WTC11 (cell line): ENCODE measurements around the gene CTTN. TPM values are rescaled to one million over a fixed set of nuclear protein-coding genes. Genes with fewer than 3 reads are reported as not detected.
A peak's percentile ranks its signal among the peaks of the same experiment; 100 is the strongest.

Experiments used
- ATAC-seq: fragments of 200-7000 bp; cut with Tn5 transposase; 2 replicates; pipeline ENCODE4 v1.10.0; 2021; ENCODE audit warnings: mild to moderate bottlenecking, moderate library complexity
- CTCF ChIA-PET: fragments of 300-600 bp; sonication (Branson Sonifier 250); formaldehyde crosslinking; loops from one replicate; lab custom pipeline; 2021; ENCODE audit warnings: antibody characterized with exemption; lab: Charles Lee
- POLR2A ChIA-PET: fragments of 350-600 bp; sonication (Branson Sonifier 250); formaldehyde crosslinking; loops from one replicate; lab custom pipeline; 2021; ENCODE audit warnings: antibody characterized with exemption; lab: Charles Lee
- DNase-seq: peaks from one replicate; pipeline ENCODE4 v3.0.0; 2021; ENCODE audit warnings: low spot score
- H3K27ac Mint-ChIP-seq: 2 replicates; pipeline ENCODE4 v1.8.0; 2021; ENCODE audit warnings: mixed read lengths
- H3K27me3 Mint-ChIP-seq: 2 replicates; pipeline ENCODE4 v1.8.0; 2021; ENCODE audit warnings: low read depth, mild to moderate bottlenecking, moderate library complexity, mixed read lengths
- H3K36me3 Mint-ChIP-seq: 2 replicates; pipeline ENCODE4 v1.8.0; 2021; ENCODE audit warnings: mixed read lengths
- H3K4me1 Mint-ChIP-seq: 2 replicates; pipeline ENCODE4 v1.8.0; 2022; ENCODE audit warnings: mixed read lengths
- H3K4me3 Mint-ChIP-seq: 2 replicates; pipeline ENCODE4 v1.8.0; 2021; ENCODE audit warnings: mild to moderate bottlenecking, moderate library complexity, mixed read lengths
- H3K9me3 Mint-ChIP-seq: 2 replicates; pipeline ENCODE4 v1.8.0; 2021; ENCODE audit warnings: mixed read lengths
- ETV6 ChIP-seq: sonication (generic); formaldehyde crosslinking; IDR thresholded peaks from 2 replicates; pipeline ENCODE4 v1.8.1; 2022; ENCODE audit warnings: mild to moderate bottlenecking, missing genetic modification reagents
- GABPB1 ChIP-seq: sonication (generic); formaldehyde crosslinking; IDR thresholded peaks from 2 replicates; pipeline ENCODE4 v1.8.1; 2023; ENCODE audit warnings: mild to moderate bottlenecking, missing genetic modification reagents
- IRF2 ChIP-seq: sonication (generic); formaldehyde crosslinking; IDR thresholded peaks from 2 replicates; pipeline ENCODE4 v1.8.0; 2022; ENCODE audit warnings: low read depth, missing genetic modification reagents, borderline replicate concordance
- NFATC4 ChIP-seq: fragments of 250-450 bp; sonication (Bioruptor Pico); IDR thresholded peaks from 2 replicates; pipeline ENCODE4 v1.9.0; 2021; ENCODE audit warnings: mild to moderate bottlenecking
- NFYB ChIP-seq: sonication (generic); formaldehyde crosslinking; conservative IDR thresholded peaks from 2 replicates; pipeline ENCODE4 v1.8.0; 2022; ENCODE audit warnings: low read depth, missing genetic modification reagents
- NR2C2 ChIP-seq: sonication (generic); formaldehyde crosslinking; IDR thresholded peaks from 2 replicates; pipeline ENCODE4 v1.8.0; 2022; ENCODE audit warnings: mild to moderate bottlenecking, missing genetic modification reagents
- SMAD4 ChIP-seq: sonication (generic); formaldehyde crosslinking; IDR thresholded peaks from 2 replicates; pipeline ENCODE4 v1.8.0; 2022; ENCODE audit warnings: mild to moderate bottlenecking, missing genetic modification reagents
- ZNF263 ChIP-seq: sonication (generic); formaldehyde crosslinking; IDR thresholded peaks from 2 replicates; pipeline ENCODE4 v1.8.1; 2022; ENCODE audit warnings: low read depth, mild to moderate bottlenecking, moderate library complexity, missing genetic modification reagents
- total RNA-seq: library from RNA; stranded (reverse); gene quantifications from 3 replicates; pipeline ENCODE4 v1.2.3, GENCODE V29; 2021
- TF ChIP-seq, protein P1 (sequence below): fragments of 250-450 bp; sonication (Bioruptor Pico); IDR thresholded peaks from 2 replicates; pipeline ENCODE4 v1.8.0; 2021; ENCODE audit warnings: mild to moderate bottlenecking
- TF ChIP-seq, protein P2 (sequence below): sonication (generic); formaldehyde crosslinking; IDR thresholded peaks from 2 replicates; pipeline ENCODE4 v1.8.1; 2023; ENCODE audit warnings: mild to moderate bottlenecking, missing genetic modification reagents, borderline replicate concordance
- TF ChIP-seq, protein P3 (sequence below): sonication (generic); formaldehyde crosslinking; IDR thresholded peaks from 2 replicates; pipeline ENCODE4 v1.8.1; 2022; ENCODE audit warnings: mild to moderate bottlenecking, missing genetic modification reagents, moderate library complexity, borderline replicate concordance
- TF ChIP-seq, protein P4 (sequence below): sonication (generic); formaldehyde crosslinking; IDR thresholded peaks from 2 replicates; pipeline ENCODE4 v1.8.1; 2023; ENCODE audit warnings: mild to moderate bottlenecking, missing genetic modification reagents
- TF ChIP-seq, protein P5 (sequence below): sonication (generic); formaldehyde crosslinking; conservative IDR thresholded peaks from 2 replicates; pipeline ENCODE4 v1.8.1; 2023; ENCODE audit warnings: mild to moderate bottlenecking, low read depth, missing genetic modification reagents, moderate library complexity
- TF ChIP-seq, protein P6 (sequence below): fragments of 250-450 bp; sonication (Bioruptor Pico); IDR thresholded peaks from 2 replicates; pipeline ENCODE4 v1.9.0; 2021; ENCODE audit warnings: mild to moderate bottlenecking
- TF ChIP-seq, protein P7 (sequence below): sonication (generic); formaldehyde crosslinking; IDR thresholded peaks from 2 replicates; pipeline ENCODE4 v1.8.0; 2023; ENCODE audit warnings: missing genetic modification reagents
- TF ChIP-seq, protein P8 (sequence below): sonication (generic); formaldehyde crosslinking; IDR thresholded peaks from 2 replicates; pipeline ENCODE4 v1.8.0; 2023; ENCODE audit warnings: mild to moderate bottlenecking, missing genetic modification reagents
- TF ChIP-seq, protein P9 (sequence below): sonication (generic); formaldehyde crosslinking; conservative IDR thresholded peaks from 2 replicates; pipeline ENCODE4 v1.8.1; 2022; ENCODE audit warnings: mild to moderate bottlenecking, missing genetic modification reagents
- TF ChIP-seq, protein P10 (sequence below): sonication (generic); formaldehyde crosslinking; IDR thresholded peaks from 2 replicates; pipeline ENCODE4 v1.8.0; 2022; ENCODE audit warnings: mild to moderate bottlenecking, missing genetic modification reagents

Gene CTTN
- total RNA-seq, 1 experiment from 2014 or later, result 281 TPM

DNA sequence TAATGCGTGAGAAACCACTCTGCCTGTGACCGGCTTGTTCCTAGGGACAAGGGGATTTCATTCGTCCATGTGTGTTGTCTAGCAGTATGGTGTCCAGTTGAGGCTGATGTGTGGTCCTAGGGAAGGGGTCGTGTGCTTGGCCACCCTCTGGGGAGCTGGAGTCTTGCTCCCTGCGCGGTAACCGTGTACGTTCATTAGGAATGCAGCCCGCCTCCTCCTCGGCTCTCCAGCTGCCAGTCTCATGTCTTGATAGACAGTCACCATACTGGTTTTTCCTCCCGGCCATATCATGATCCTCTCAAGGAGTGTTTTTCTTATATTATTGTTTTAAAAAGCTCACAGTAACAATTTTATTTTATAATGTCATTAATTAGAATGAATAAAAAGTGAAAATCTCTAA is 5.9 kb downstream of the CTTN start:
- ChIA-PET POLR2A (no interaction called here), CTCF (no interaction called here)
- no peak overlapping the region for H3K4me3 Mint-ChIP-seq
- no peak for ATAC-seq
- H3K27ac Mint-ChIP-seq, result peak overlapping the region; percentile 63; the same call in 1 of the 2 replicates
- H3K9me3 Mint-ChIP-seq, result no peaks in the 10 kb centered on the region
- H3K27me3 Mint-ChIP-seq, result no peaks in the 10 kb centered on the region
- peaks cover 26% of the 10 kb centered on the region for H3K4me1 Mint-ChIP-seq
- H3K36me3 Mint-ChIP-seq, result peaks cover 28% of the 10 kb centered on the region
- DNase-seq, result no peak
- TF ChIP-seq, protein P1, sequence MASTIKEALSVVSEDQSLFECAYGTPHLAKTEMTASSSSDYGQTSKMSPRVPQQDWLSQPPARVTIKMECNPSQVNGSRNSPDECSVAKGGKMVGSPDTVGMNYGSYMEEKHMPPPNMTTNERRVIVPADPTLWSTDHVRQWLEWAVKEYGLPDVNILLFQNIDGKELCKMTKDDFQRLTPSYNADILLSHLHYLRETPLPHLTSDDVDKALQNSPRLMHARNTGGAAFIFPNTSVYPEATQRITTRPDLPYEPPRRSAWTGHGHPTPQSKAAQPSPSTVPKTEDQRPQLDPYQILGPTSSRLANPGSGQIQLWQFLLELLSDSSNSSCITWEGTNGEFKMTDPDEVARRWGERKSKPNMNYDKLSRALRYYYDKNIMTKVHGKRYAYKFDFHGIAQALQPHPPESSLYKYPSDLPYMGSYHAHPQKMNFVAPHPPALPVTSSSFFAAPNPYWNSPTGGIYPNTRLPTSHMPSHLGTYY (CRISPR knock-in tag), result no peak
- TF ChIP-seq, protein P2, sequence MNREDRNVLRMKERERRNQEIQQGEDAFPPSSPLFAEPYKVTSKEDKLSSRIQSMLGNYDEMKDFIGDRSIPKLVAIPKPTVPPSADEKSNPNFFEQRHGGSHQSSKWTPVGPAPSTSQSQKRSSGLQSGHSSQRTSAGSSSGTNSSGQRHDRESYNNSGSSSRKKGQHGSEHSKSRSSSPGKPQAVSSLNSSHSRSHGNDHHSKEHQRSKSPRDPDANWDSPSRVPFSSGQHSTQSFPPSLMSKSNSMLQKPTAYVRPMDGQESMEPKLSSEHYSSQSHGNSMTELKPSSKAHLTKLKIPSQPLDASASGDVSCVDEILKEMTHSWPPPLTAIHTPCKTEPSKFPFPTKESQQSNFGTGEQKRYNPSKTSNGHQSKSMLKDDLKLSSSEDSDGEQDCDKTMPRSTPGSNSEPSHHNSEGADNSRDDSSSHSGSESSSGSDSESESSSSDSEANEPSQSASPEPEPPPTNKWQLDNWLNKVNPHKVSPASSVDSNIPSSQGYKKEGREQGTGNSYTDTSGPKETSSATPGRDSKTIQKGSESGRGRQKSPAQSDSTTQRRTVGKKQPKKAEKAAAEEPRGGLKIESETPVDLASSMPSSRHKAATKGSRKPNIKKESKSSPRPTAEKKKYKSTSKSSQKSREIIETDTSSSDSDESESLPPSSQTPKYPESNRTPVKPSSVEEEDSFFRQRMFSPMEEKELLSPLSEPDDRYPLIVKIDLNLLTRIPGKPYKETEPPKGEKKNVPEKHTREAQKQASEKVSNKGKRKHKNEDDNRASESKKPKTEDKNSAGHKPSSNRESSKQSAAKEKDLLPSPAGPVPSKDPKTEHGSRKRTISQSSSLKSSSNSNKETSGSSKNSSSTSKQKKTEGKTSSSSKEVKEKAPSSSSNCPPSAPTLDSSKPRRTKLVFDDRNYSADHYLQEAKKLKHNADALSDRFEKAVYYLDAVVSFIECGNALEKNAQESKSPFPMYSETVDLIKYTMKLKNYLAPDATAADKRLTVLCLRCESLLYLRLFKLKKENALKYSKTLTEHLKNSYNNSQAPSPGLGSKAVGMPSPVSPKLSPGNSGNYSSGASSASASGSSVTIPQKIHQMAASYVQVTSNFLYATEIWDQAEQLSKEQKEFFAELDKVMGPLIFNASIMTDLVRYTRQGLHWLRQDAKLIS, result no peak
- TF ChIP-seq ZNF263 (CRISPR knock-in tag) (no peak), NFYB (CRISPR knock-in tag) (no peak), IRF2 (CRISPR knock-in tag) (no peak), NFATC4 (CRISPR knock-in tag) (no peak), SMAD4 (CRISPR knock-in tag) (no peak), NR2C2 (CRISPR knock-in tag) (no peak), GABPB1 (CRISPR knock-in tag) (no peak), ETV6 (CRISPR knock-in tag) (no peak)
- TF ChIP-seq, protein P3, sequence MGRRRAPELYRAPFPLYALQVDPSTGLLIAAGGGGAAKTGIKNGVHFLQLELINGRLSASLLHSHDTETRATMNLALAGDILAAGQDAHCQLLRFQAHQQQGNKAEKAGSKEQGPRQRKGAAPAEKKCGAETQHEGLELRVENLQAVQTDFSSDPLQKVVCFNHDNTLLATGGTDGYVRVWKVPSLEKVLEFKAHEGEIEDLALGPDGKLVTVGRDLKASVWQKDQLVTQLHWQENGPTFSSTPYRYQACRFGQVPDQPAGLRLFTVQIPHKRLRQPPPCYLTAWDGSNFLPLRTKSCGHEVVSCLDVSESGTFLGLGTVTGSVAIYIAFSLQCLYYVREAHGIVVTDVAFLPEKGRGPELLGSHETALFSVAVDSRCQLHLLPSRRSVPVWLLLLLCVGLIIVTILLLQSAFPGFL, result no peak
- TF ChIP-seq, protein P4, sequence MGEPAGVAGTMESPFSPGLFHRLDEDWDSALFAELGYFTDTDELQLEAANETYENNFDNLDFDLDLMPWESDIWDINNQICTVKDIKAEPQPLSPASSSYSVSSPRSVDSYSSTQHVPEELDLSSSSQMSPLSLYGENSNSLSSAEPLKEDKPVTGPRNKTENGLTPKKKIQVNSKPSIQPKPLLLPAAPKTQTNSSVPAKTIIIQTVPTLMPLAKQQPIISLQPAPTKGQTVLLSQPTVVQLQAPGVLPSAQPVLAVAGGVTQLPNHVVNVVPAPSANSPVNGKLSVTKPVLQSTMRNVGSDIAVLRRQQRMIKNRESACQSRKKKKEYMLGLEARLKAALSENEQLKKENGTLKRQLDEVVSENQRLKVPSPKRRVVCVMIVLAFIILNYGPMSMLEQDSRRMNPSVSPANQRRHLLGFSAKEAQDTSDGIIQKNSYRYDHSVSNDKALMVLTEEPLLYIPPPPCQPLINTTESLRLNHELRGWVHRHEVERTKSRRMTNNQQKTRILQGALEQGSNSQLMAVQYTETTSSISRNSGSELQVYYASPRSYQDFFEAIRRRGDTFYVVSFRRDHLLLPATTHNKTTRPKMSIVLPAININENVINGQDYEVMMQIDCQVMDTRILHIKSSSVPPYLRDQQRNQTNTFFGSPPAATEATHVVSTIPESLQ, result no peak
- TF ChIP-seq, protein P5, sequence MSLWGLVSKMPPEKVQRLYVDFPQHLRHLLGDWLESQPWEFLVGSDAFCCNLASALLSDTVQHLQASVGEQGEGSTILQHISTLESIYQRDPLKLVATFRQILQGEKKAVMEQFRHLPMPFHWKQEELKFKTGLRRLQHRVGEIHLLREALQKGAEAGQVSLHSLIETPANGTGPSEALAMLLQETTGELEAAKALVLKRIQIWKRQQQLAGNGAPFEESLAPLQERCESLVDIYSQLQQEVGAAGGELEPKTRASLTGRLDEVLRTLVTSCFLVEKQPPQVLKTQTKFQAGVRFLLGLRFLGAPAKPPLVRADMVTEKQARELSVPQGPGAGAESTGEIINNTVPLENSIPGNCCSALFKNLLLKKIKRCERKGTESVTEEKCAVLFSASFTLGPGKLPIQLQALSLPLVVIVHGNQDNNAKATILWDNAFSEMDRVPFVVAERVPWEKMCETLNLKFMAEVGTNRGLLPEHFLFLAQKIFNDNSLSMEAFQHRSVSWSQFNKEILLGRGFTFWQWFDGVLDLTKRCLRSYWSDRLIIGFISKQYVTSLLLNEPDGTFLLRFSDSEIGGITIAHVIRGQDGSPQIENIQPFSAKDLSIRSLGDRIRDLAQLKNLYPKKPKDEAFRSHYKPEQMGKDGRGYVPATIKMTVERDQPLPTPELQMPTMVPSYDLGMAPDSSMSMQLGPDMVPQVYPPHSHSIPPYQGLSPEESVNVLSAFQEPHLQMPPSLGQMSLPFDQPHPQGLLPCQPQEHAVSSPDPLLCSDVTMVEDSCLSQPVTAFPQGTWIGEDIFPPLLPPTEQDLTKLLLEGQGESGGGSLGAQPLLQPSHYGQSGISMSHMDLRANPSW, result no peak
- TF ChIP-seq, protein P6, sequence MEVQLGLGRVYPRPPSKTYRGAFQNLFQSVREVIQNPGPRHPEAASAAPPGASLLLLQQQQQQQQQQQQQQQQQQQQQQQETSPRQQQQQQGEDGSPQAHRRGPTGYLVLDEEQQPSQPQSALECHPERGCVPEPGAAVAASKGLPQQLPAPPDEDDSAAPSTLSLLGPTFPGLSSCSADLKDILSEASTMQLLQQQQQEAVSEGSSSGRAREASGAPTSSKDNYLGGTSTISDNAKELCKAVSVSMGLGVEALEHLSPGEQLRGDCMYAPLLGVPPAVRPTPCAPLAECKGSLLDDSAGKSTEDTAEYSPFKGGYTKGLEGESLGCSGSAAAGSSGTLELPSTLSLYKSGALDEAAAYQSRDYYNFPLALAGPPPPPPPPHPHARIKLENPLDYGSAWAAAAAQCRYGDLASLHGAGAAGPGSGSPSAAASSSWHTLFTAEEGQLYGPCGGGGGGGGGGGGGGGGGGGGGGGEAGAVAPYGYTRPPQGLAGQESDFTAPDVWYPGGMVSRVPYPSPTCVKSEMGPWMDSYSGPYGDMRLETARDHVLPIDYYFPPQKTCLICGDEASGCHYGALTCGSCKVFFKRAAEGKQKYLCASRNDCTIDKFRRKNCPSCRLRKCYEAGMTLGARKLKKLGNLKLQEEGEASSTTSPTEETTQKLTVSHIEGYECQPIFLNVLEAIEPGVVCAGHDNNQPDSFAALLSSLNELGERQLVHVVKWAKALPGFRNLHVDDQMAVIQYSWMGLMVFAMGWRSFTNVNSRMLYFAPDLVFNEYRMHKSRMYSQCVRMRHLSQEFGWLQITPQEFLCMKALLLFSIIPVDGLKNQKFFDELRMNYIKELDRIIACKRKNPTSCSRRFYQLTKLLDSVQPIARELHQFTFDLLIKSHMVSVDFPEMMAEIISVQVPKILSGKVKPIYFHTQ (CRISPR knock-in tag), result no peak
- TF ChIP-seq, protein P7, sequence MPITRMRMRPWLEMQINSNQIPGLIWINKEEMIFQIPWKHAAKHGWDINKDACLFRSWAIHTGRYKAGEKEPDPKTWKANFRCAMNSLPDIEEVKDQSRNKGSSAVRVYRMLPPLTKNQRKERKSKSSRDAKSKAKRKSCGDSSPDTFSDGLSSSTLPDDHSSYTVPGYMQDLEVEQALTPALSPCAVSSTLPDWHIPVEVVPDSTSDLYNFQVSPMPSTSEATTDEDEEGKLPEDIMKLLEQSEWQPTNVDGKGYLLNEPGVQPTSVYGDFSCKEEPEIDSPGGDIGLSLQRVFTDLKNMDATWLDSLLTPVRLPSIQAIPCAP (CRISPR knock-in tag), result no peak
- TF ChIP-seq, protein P8, sequence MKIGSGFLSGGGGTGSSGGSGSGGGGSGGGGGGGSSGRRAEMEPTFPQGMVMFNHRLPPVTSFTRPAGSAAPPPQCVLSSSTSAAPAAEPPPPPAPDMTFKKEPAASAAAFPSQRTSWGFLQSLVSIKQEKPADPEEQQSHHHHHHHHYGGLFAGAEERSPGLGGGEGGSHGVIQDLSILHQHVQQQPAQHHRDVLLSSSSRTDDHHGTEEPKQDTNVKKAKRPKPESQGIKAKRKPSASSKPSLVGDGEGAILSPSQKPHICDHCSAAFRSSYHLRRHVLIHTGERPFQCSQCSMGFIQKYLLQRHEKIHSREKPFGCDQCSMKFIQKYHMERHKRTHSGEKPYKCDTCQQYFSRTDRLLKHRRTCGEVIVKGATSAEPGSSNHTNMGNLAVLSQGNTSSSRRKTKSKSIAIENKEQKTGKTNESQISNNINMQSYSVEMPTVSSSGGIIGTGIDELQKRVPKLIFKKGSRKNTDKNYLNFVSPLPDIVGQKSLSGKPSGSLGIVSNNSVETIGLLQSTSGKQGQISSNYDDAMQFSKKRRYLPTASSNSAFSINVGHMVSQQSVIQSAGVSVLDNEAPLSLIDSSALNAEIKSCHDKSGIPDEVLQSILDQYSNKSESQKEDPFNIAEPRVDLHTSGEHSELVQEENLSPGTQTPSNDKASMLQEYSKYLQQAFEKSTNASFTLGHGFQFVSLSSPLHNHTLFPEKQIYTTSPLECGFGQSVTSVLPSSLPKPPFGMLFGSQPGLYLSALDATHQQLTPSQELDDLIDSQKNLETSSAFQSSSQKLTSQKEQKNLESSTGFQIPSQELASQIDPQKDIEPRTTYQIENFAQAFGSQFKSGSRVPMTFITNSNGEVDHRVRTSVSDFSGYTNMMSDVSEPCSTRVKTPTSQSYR (CRISPR knock-in tag), result no peak
- TF ChIP-seq, protein P9, sequence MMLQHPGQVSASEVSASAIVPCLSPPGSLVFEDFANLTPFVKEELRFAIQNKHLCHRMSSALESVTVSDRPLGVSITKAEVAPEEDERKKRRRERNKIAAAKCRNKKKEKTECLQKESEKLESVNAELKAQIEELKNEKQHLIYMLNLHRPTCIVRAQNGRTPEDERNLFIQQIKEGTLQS, result no peak
- TF ChIP-seq, protein P10, sequence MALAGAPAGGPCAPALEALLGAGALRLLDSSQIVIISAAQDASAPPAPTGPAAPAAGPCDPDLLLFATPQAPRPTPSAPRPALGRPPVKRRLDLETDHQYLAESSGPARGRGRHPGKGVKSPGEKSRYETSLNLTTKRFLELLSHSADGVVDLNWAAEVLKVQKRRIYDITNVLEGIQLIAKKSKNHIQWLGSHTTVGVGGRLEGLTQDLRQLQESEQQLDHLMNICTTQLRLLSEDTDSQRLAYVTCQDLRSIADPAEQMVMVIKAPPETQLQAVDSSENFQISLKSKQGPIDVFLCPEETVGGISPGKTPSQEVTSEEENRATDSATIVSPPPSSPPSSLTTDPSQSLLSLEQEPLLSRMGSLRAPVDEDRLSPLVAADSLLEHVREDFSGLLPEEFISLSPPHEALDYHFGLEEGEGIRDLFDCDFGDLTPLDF (CRISPR knock-in tag), result no peak
